Measurements from ENCODE around the gene CFAP119. TPM values are rescaled to one million over a fixed set of nuclear protein-coding genes. Genes with fewer than 3 reads are reported as not detected.
"Not testable (repeated sequence)": the region's sequence is repeated elsewhere in the genome, so short reads cannot be mapped to it uniquely, and the experiment has no call there.

CFAP119 gene
- total RNA-seq (1 to 10 TPM; 2.3 to 5.9 (median 2.9) TPM), polyA plus RNA-seq (under 1 TPM; 0.41 to 0.63 TPM), total RNA-seq (1.7 reads per million, percentile 7 among the genes with 10 or more reads in this experiment)

DNA sequence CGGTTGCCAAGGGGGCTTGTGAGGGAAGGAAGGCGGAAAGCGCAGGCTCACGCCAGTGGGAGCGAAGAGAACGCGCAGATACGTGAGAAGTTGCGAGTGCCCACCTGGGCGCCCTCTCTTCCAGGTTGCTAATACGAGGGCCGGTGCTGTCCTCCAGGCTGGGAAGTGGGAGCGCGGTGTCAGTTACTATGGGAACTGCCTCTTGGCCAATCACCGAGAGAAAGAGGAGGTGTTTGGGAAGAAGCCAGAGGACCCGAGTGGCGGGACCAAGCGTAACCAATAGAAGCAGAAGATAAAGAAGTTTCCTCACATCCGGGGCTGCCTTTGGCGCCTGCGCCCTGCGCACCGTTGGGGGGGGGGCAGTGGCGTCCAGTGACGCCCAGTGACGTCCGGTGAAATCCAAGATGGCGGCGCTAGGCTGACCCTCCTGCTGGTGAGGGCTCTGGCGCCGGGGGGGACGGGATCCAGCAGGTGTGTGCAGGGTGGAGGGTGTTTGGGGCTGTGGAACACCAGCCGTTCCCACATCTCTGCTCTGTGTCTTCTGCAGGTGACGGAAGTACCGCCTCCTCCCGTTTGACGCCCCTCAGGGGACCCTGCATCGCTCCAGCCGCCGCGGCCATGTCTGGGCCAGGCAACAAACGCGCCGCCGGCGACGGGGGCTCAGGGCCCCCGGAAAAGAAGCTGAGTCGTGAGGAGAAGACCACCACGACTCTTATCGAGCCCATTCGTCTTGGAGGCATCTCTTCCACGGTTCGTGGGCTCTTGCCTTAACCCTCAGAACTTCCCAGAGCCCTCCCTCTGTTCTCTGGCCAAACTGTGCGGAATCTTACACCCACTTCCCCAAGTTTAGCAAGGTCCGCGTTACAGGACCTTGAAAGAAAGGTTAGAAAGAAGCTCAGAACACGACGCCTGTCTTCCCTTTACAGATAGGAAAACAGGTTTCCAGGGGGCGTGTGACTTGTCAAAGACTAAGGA is at the start of gene CFAP119, which contains the start of gene RNF40:
Gene CFAP119, minus strand, starts transcription at position 135 of the 975 bp plus-strand sequence. CDS start 314 bp downstream, outside the sequence.
Gene RNF40, plus strand, starts transcription at position 395 of the 975 bp plus-strand sequence. Its CDS starts 224 bp downstream, at position 619.
- Histone ChIP-seq H3K9me3 (ENCODE audit: control insufficient read depth in 2 of 3, low read length in 3 of 3) (no peaks in the 10 kb centered on the region), H3K36me3 (ENCODE audit: control insufficient read depth in 2 of 3, insufficient read depth in 3 of 3, low read length in 3 of 3) (peaks cover 22 to 59% (median 26%) of the 10 kb centered on the region in 3 experiments), H3K4me1 (ENCODE audit: control insufficient read depth in 2 of 2, insufficient read depth in 2 of 2, low read length in 2 of 2) (peaks cover 17 to 32% of the 10 kb centered on the region in 2 donors), H3K27ac (ENCODE audit: low read depth, low read length) (peak within 1 kb of the TSS; percentile 88), H3K4me3 (ENCODE audit: low read length) (peak within 1 kb of the TSS; percentile 99), H3K27me3 (ENCODE audit: control insufficient read depth in 2 of 2, insufficient read depth in 2 of 2, low read length in 2 of 2) (no peaks in the 10 kb centered on the region)
- no peaks in the 10 kb centered on the region for H3K27me3 Mint-ChIP-seq
- H3K27ac Mint-ChIP-seq = peak within 1 kb of the TSS; percentile 82 to 96 (median 93)
- intact Hi-C loops (cut with micrococcal nuclease) = loop anchor here (1.0 to 5.0 kb wide), 16 partner anchors 13 to 697 kb away; partner anchors contain the start of genes FBRS (in 2 of the 2), PHKG2 (in 2 of the 2), ARMC5 (in 1 of the 2) and CTF1 (in 1 of the 2)
- no peaks in the 10 kb centered on the region for H3K9me3 Mint-ChIP-seq
- ChIA-PET POLR2A (interaction anchor here (0.8 to 3.2 kb wide), 3 partner anchors 13 to 14 kb away, joined by 5 to 9 read pairs (median 5); partner anchors contain the start of gene PHKG2), CTCF (no interaction called here)
- H3K4me3 Mint-ChIP-seq = peak within 1 kb of the TSS; percentile 96 to 98 (median 97)
- H3K4me1 Mint-ChIP-seq = peaks cover 21 to 41% (median 32%) of the 10 kb centered on the region in 7 donors
- H3K36me3 Mint-ChIP-seq = peaks cover 3 to 23% (median 13%) of the 10 kb centered on the region in 5 donors
- DNase-seq = peak; percentile 73 to 97 (median 88)
- peak; percentile 96 for ATAC-seq

GRCh38 chr16:30809675-30810074 is 47.8 kb upstream of the CFAP119 start:
- DNase-seq; H3K27ac Mint-ChIP-seq; POLR2A ChIA-PET; H3K9me3 ChIP-seq (ENCODE audit: control insufficient read depth in 2 of 3, low read length in 3 of 3); ATAC-seq; H3K4me3 ChIP-seq (ENCODE audit: low read length); H3K27ac ChIP-seq (ENCODE audit: low read depth, low read length); H3K36me3 ChIP-seq (ENCODE audit: control insufficient read depth in 2 of 3, insufficient read depth in 3 of 3, low read length in 3 of 3); H3K36me3 Mint-ChIP-seq; H3K4me3 Mint-ChIP-seq; H3K9me3 Mint-ChIP-seq; H3K27me3 ChIP-seq (ENCODE audit: control insufficient read depth in 2 of 2, insufficient read depth in 2 of 2, low read length in 2 of 2): not testable (repeated sequence)
- CTCF ChIA-PET = interaction anchor here (0.7 kb wide), 1 partner anchor 224 kb away, joined by 3 read pairs; the partner anchor contains the start of gene ZNF785
- intact Hi-C loops (cut with micrococcal nuclease) = loop anchor here in 1 of 2 donors (5.0 kb wide), 2 partner anchors 152 to 263 kb away; partner anchors contain the start of genes FBRS, ZNF646 and ZNF668
- peaks cover 0 to 24% (median 0%) of the 10 kb centered on the region in 5 donors for H3K27me3 Mint-ChIP-seq
- H3K4me1 ChIP-seq (ENCODE audit: control insufficient read depth in 2 of 2, insufficient read depth in 2 of 2, low read length in 2 of 2) = peaks cover 10 to 17% of the 10 kb centered on the region in 2 donors
- peaks cover 18 to 32% (median 25%) of the 10 kb centered on the region in 7 donors for H3K4me1 Mint-ChIP-seq

DNA sequence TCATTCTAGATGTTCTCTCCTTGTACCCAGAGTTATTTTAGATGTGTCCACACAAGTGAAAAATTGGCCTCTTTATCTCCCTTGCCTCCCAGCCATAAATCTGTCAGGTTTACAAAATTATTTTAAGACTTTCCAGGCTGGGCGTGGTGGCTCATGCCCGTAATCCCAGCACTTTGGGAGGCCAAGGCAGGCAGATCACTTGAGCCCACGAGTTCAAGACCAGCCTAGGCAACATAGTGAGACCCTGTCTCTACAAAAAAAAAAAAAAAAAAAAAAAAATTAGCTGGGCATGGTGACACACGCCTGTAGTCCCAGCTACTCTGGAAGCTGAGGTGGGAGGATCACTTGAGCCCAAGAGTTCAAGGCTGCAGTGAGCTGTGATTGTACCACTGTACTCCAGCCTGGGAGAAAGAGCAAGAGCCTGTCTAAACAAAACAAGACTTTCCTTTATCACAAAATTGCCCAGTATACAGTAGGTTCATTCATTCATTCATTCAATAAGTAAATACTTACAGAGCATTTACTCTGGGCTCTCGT is 47.1 kb upstream of the CFAP119 start:
- H3K27me3 ChIP-seq (ENCODE audit: control insufficient read depth in 2 of 2, insufficient read depth in 2 of 2, low read length in 2 of 2); H3K4me3 Mint-ChIP-seq; ATAC-seq; H3K27ac Mint-ChIP-seq; H3K27ac ChIP-seq (ENCODE audit: low read depth, low read length); H3K36me3 Mint-ChIP-seq; POLR2A ChIA-PET; H3K9me3 ChIP-seq (ENCODE audit: control insufficient read depth in 2 of 3, low read length in 3 of 3); H3K36me3 ChIP-seq (ENCODE audit: control insufficient read depth in 2 of 3, insufficient read depth in 3 of 3, low read length in 3 of 3); H3K9me3 Mint-ChIP-seq; H3K4me3 ChIP-seq (ENCODE audit: low read length); CTCF ChIA-PET; DNase-seq; intact Hi-C loops (cut with micrococcal nuclease): not testable (repeated sequence)
- peaks cover 0 to 24% (median 0%) of the 10 kb centered on the region in 5 donors for H3K27me3 Mint-ChIP-seq
- peaks cover 9 to 15% of the 10 kb centered on the region in 2 donors for H3K4me1 ChIP-seq (ENCODE audit: control insufficient read depth in 2 of 2, insufficient read depth in 2 of 2, low read length in 2 of 2)
- H3K4me1 Mint-ChIP-seq = peaks cover 17 to 26% (median 22%) of the 10 kb centered on the region in 7 donors

DNA sequence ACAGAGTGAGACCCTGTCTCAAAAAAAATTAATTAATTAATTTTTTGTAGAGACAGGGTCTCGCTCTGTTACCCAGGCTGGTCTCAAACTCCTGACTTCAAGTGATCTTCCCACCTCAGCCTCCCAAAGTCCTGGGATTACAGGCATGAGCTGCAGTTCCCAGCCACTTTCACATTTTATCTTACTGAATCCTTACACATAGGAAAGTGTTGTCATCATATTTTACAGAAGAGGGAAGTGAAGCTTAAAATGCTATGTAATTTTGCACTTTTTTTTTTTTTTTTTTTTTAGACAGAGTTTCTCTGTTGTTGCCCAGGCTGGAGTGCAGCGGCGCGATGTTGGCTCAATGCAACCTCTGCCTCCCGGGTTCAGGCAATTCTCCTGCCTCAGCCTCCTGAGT is 46.3 kb upstream of the CFAP119 start:
- ChIA-PET CTCF (interaction anchor here (0.6 kb wide), 1 partner anchor 302 kb away, joined by 4 read pairs; no protein-coding TSS in a partner anchor), POLR2A (interaction anchor here (1.5 kb wide), 1 partner anchor 21 kb away, joined by 4 read pairs; the partner anchor contains the start of gene ZNF629)
- Histone ChIP-seq H3K36me3 (ENCODE audit: control insufficient read depth in 2 of 3, insufficient read depth in 3 of 3, low read length in 3 of 3) (peaks cover 0 to 5% (median 0%) of the 10 kb centered on the region in 3 experiments), H3K9me3 (ENCODE audit: control insufficient read depth in 2 of 3, low read length in 3 of 3) (no peaks in the 10 kb centered on the region), H3K4me1 (ENCODE audit: control insufficient read depth in 2 of 2, insufficient read depth in 2 of 2, low read length in 2 of 2) (peaks cover 7 to 10% of the 10 kb centered on the region in 2 donors), H3K4me3 (ENCODE audit: low read length) (no peak overlapping the region), H3K27ac (ENCODE audit: low read depth, low read length) (no peak overlapping the region), H3K27me3 (ENCODE audit: control insufficient read depth in 2 of 2, insufficient read depth in 2 of 2, low read length in 2 of 2) (no peaks in the 10 kb centered on the region)
- no peaks in the 10 kb centered on the region for H3K9me3 Mint-ChIP-seq
- peaks cover 0 to 24% (median 0%) of the 10 kb centered on the region in 5 donors for H3K27me3 Mint-ChIP-seq
- peaks cover 0 to 7% (median 0%) of the 10 kb centered on the region in 5 donors for H3K36me3 Mint-ChIP-seq
- ATAC-seq (no peak), DNase-seq (no peak)
- intact Hi-C loops (cut with micrococcal nuclease) = no loop called here
- no peak overlapping the region for H3K4me3 Mint-ChIP-seq
- no peak overlapping the region for H3K27ac Mint-ChIP-seq
- H3K4me1 Mint-ChIP-seq = peaks cover 14 to 23% (median 21%) of the 10 kb centered on the region in 7 donors

DNA sequence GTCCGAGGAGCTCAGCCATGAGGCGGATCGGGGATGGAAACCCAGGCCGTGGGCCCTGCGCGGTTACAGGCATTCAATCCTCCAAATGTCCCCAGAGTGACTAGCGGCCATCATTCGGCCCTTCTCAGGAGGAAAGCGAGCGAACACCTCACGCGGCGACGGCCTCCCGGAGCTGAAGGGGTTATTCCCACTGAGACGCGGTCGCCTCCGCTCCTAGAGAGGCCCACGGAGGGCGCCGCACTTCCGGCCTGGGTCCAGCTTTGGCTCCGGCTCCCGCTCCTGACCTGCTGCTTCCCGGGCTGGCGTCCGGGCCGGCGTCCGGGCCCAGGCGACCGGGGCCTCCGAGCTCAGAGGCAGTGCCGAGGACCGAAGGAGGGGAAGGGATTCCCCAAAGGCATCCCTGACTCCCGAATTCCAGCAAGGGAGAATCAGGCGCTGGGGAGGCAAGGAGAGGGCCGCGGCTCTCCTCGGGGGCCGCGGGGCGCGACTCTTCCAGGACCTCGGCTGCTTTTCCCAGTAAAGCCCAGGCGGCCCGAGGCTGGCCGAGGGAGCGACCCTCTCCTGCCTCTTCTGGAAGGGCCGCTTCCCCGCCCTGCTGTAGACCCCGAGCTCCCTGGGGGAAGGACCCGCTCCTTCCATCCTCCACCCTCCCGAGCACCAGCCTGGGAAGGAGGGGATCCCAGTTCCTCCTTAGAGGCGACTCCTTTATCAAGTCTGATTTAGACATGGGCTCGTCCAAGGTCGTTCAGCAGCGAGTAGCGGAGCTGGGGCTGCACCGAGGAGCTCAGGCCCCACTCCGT is 43.7 kb upstream of the CFAP119 start:
- Mint-ChIP-seq H3K4me3 (peak overlapping the region; percentile 79 to 99 (median 90)), H3K27ac (peak overlapping the region in 8 of 9 donors; percentile 61 to 94 (median 82)), H3K36me3 (peaks cover 0 to 7% (median 0%) of the 10 kb centered on the region in 5 donors), H3K9me3 (no peaks in the 10 kb centered on the region), H3K27me3 (peaks cover 0 to 24% (median 0%) of the 10 kb centered on the region in 5 donors), H3K4me1 (peaks cover 14 to 31% (median 22%) of the 10 kb centered on the region in 7 donors)
- ATAC-seq = peak; percentile 92
- Histone ChIP-seq H3K27ac (ENCODE audit: low read depth, low read length) (peak overlapping the region; percentile 76), H3K36me3 (ENCODE audit: control insufficient read depth in 2 of 3, insufficient read depth in 3 of 3, low read length in 3 of 3) (peaks cover 0 to 5% (median 0%) of the 10 kb centered on the region in 3 experiments), H3K27me3 (ENCODE audit: control insufficient read depth in 2 of 2, insufficient read depth in 2 of 2, low read length in 2 of 2) (no peaks in the 10 kb centered on the region), H3K4me1 (ENCODE audit: control insufficient read depth in 2 of 2, insufficient read depth in 2 of 2, low read length in 2 of 2) (peaks cover 7 to 10% of the 10 kb centered on the region in 2 donors), H3K9me3 (ENCODE audit: control insufficient read depth in 2 of 3, low read length in 3 of 3) (no peaks in the 10 kb centered on the region), H3K4me3 (ENCODE audit: low read length) (peak overlapping the region; percentile 86)
- DNase-seq = peak; percentile 32 to 63 (median 52)
- ChIA-PET POLR2A (interaction anchor here (0.5 to 3.3 kb wide), 24 partner anchors 8 to 374 kb away, joined by 3 to 39 read pairs (median 4); partner anchors contain the start of genes CTF1, FUS, PHKG2 and ZNF629), CTCF (interaction anchor here (0.9 to 2.2 kb wide), 5 partner anchors 9 to 117 kb away, joined by 3 to 6 read pairs (median 3); partner anchors contain the start of gene ZNF629)
- intact Hi-C loops (cut with micrococcal nuclease) = loop anchor here (1.0 kb wide), 4 partner anchors 9 to 116 kb away; partner anchors contain the start of gene ZNF629 (in 1 of the 2)
